HG03103 (cell line): ENCODE data around the gene PACSIN1.

Experiments
- ATAC-seq: cut with Tn5 transposase; IDR thresholded peaks from one replicate; pipeline ENCODE4 v1.9.1; 2021; ENCODE audit warnings: low read depth; ENCODE audit not compliant: unreplicated experiment

Gene PACSIN1

DNA sequence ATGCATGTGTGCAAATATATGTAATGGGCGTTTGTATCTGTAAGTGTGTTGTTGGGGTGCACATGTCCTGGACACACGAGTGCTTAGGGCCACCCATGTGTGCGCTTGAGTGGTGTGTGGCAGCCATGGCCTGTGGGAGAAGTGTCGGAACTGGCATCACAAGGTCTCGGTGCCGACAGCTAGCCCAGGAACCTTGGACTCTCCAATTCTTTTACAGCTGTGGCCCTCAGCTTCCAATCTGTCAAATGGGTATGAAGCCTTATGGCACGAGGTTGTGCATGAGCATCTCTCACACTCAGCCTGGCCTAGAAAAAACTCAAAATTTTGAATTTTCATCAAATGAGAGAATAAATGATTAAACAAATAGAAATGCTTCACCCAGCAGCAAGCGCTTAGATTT, 48.2 kb downstream of the PACSIN1 start:
- ATAC-seq = no peak

DNA sequence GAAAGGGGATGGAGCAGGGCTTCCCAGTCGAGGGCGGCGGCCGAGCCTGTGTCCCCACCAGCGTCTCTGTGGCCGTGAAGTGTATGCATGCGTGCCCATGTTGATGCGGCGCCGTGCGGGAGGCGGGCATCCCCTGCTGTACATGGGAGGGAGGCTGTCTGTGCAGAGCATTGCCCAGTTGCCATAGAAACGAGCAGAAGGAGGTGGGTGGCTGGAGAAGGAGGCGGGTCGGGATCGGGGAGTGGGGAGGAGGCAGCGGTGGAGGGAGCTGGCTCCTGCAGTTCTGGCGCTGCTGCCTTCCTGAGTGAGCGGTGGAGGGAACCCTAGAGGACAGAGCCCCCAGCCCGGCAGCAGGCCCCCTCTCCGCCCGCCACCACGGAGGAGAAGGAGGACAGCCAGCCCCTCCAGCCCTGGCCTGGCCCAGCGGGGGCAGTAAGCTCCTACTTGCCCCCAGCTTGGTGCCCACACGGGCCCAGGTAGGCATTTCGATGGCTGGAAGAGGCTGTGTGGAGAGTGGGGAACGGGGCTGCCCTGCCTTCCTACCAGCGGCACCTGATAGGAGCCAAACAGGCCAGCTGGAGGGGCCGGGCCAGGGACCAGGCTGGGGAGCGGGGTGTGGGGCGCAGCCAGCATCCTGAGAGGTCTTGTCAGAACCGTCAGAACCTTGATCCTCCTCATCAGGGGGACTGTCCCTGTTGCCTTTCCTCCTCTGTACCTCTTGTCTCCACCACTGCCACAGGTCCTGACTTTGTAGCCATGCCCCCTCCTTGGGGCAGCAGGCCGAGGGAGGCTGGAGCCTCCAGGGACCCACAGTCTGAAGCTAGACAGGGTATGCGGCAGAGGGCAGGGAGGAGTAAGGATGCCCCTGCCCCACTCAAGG, 49.0 kb downstream of the PACSIN1 start:
- no peak for ATAC-seq

DNA sequence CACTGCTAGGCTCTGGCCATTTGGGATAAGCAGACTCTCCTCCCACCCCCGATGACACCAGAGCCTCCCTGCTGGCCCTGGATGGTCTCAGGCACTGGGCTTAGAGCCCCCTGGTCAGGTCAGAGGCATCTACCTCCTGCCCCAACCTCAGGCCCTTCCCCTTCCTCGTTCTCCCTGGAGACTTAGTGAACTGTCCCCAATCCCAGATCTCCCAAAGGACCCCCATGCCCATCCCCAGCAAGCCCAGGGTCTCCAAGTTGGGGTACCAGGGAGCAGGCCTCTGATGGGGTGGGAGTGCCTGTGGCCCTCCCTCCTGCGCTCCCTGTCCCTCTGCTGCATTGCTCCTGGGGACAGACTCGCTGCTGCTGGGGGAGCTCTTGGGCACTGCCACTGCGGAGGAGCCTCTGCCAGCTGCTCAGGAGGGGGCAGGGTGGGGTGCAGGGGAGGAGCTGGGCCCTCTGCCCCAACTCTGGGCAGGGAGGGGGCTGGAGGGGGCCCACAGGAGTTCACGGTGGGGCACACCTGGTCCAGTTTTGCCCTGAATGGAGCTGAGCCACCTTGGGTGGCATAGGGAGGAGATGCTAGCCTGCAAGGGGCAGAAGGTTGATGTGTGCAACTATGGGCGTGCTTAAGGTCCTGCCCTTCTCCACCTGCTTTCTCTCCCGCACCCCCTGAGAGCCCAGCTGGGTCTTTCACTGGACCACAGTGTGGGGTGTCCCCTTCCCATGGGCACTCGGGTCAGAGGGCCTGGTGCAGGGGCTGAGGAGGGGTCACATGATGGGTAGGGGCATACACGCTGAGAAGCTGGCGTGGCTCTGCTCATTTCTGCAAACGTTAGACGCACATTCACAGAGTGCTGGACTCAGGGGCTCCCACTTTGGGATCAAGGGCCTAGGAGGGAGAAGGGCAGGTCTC, 49.9 kb downstream of the PACSIN1 start:
- no peak for ATAC-seq

DNA sequence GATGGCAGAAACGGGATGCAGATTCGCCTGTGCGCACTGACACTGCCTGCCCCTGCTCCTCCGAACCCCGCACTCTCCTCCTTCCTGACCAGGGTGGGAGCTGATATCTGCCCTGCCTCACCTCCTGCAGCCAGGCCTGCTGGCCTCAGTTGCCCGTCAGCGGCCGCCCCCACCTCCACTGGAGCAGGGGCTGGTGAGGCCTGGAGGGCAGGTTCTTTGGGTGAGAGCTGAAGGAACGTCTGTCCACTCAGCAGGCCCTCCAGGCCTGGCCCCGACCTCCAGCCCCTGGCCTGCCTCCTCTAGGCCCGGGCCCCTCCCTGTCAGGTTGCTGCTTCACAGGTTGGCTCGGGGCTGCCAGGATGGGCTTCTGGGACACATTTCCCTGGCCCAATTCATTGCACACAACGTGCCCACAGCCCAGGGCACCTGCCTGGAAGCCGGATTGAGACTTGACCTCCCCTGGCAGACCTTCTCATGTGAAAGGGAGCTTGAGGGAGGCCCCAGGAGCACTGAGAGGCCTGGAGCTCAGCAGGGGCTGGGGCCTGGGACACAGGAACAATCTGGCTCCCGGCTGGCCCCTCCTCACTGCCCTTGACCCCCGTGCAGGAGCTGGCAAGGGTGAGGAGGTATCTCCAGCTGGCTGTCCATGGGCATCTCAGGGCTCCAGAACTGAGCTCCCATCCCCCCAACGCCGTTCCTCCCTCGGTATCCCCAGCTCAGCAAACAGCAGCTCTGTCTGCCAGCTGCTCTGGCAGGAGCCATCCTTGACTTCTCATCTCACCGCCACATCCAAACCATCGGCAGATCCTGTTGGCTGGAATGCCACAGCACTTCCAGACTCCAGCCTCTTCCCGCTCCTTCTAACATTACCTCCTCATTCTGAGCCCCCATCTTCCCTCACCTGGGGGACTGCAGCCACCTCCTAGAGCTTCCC, 50.8 kb downstream of the PACSIN1 start:
- ATAC-seq = no peak

DNA sequence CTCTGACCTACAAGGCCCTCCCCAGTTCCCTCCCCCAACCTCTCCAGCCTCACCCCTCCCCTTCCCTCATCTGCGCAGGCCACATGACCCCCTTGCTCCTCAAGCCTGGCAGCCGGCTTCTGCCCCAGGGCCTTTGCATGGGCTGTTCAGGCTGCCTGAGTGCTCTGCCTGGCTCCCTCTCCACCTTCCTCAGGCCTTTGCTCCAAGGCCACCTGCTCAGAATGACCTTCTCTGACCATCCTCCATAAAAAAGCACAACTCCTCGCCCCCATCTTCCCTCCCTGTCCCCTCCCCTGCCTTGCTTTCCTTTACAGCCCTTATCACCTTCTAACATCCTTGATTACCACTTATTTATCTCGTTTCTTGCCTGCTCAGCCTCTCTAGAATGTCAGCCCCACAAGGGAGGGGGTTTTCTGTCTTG, 51.6 kb downstream of the PACSIN1 start:
- ATAC-seq = no peak

DNA sequence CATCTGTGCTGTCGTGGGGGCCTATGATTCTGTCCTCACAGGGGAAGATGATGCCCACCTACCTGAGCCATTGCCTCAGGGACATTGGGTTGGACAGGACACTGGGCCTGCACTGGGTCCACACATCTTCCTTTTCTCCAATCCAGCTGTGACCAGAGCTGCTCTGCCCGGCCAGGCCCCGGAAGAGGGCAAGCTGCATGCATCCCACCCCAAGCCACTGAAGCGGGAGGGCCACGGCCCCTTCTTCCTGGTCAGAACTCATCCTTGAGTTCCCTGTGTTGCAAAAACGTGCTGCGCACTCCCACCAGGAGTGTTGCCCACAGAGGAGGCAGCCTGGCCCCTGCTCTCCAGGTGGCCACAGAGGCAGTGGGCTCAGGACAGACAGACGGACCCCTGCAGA, 52.1 kb downstream of the PACSIN1 start:
- ATAC-seq = no peak

DNA sequence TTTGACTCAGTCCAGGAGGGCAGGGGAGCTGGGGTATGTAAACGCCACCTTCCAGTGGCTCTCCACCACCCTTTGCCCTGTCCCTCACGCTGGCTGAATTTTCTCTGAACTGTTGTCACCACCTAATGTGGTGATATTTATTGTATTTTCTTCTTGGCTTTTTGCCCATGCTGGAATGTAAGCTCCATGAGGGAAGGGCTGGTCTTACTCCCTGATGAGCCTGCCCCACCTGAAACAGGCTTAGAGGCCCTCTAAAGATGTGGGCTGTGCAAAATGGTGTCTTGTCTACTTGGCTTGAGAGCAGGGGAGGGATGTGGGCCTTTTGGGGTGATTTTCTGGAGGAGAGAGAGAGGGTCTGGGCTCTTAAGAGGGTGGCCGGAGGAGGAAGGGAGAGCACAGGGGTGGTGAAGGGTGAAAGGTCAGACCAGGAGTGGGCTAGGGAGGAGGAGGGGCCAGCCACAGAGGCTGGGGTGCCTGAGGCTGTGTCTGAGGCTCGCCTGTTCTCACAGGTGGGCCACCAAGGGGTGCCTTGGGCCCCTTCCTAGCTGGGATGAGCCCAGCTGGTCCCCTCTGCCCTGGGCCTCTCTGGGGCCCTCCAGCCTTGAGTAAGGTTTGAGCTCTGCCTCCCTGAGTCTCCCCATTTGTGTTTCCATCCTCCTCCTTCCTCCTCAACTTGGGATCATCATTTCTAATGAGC, 52.9 kb downstream of the PACSIN1 start:
- ATAC-seq = no peak

DNA sequence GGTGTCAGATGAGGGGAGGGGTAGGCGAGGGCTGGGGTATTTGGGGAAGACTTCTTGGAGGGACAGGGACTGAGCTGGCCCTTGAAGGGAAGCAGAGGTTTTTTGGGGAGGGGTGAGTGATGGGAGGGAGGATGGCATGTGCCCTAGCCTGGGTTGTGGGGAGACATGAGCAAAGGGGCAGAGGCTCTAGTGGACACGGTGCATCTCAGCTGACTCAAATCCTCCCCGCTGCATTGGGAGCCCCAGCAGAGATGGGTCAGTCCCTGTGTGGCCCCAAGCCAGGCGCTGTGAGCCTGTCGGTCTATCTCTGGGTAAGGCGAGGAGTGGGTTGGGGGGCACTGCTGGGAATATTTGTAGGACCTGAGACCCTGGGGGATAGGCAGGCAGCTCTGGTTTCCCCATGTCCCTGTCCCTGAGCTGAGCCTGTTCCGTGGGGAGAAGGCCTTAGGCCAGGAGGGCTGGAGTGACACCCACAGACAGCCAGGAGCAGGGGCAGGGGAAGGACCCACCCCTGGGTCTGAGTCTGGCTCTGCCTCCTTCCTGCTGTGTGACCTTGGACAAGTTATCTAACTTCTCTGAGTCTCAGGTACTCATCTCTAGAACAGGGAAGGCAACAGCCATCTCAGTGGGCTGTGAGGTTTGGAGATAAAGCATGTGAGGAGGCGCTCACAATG, 54.2 kb downstream of the PACSIN1 start:
- no peak for ATAC-seq

DNA sequence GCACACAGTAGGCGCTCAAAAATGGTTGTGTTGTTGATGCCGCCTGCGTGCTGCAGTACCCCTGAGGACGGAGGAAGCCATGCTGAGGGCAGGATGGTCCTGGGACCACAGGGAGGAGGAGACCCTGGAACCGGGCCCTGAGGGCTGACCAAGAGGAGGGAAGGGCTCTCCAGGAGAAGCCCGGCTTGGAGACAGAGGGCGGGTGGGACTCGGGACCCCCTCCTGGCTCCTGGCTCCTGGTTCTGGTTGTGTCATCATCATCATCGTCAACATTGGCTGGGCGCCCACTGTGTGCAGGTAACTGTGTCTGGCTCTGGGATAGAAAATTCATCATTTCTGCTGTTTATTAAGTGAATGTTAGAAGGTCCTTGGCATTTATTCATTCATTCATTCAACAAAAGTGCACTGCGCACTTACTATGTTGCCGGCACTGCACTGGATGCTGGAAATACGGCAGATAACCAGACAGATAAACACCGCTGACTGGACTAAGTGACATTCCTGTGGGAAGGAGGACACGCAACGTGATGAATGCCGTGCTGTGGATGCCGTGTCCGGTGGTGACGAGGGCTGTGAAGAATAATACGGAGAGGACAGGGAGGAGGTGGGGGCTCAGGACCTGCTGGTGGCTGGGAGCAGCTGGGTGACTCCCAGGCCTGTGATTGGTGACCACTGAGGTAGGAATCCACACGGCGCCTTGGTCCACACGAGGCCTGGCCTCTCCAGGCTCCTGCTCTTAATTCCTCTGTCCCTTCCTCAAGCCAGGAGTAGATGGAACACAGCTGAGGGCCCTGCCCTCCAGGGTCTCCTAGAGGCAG, 55.0 kb downstream of the PACSIN1 start:
- no peak for ATAC-seq

DNA sequence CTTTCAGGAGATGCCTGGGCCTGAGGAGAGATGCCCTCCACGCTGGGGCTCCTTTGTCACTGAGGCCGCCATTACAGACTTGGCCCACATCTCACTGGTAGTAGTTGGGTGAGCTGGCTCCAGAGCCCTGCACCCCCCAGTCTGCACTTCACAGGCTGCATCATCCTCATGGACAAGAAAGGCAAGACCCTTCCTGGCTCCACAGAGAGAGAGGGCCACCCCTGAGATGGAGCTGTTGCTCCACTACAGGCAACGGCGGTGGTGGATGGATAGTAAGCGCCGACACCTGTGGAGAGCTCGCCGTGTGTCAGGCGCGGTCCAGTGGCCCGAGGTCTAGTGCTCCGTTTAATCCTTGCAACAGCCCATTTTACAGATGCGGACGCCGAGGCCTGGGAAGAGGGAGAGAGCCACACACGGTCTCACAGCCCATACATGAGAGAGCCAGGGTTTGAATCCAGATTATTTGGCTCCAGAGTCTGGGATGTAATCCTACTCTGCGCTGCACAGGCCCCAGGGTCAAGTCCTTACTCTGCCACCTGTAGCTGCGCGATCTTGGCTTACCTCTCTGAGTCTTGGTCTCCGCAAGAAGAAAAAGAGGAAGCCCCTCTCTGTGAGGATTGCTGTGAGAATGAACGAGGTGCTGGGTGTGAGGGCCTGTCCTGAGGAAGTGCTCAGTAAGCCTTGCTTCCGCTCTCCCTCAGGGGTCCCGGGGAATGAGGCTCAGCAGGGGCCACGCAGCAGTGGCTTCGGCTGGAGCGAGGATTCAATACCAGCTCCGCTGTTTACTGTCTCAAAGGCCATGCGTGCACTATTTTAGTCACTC, 55.8 kb downstream of the PACSIN1 start:
- no peak for ATAC-seq

DNA sequence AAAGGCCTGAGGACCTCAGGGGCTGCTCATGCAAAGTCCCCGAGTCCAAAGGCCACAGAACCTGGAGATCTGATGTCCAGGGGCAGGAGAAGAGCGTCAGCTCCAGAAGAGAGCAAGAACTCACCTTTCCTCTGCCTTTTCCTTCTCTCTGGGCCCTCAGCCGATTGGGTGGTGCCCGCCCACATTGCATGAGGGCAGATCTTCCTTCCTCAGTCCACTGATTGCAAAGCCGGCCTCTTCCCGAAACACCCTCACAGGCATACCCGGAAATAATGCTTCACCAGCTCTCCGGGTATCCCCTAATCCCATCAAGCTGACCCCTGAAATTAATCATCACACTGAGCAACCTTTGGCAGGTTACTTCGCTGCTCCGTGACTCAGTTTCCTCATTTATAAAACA, 56.9 kb downstream of the PACSIN1 start:
- ATAC-seq = no peak

DNA sequence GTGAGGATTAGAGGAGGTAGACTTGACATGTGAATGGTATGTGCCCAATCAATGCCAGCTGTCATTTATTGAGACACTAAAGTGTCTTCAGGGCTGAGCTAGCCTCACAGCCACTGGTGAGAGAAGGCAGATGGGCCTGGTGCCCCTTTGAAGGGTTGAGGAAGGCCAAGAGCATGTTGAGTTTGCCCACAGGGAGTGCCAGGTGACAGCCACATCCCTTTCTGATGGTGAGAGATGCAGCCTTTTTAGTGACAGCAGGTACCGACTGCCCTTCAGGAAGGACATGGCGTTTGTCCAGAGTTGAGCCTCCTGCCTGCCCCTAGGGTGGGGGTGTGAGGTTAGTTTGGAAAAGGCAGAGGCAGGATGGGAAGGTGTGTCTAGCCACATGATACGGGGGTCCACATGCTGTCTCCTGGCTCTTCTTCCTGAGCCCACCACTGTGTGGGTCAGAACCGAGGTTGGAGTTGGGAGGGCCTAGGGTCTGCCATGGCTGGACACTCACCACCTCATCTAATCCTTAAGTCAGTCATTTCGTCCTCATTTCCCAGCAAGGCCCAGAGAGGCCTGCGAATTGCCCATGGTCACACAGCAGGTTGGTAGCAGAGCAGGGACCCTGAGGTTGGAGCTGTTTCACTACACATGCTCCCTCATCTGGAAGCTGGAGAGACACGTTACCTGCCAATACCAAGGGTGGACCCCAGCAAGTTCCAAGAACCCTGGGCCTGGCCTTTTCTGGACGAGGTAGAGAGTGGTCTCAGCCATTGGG, 57.7 kb downstream of the PACSIN1 start:
- no peak for ATAC-seq

DNA sequence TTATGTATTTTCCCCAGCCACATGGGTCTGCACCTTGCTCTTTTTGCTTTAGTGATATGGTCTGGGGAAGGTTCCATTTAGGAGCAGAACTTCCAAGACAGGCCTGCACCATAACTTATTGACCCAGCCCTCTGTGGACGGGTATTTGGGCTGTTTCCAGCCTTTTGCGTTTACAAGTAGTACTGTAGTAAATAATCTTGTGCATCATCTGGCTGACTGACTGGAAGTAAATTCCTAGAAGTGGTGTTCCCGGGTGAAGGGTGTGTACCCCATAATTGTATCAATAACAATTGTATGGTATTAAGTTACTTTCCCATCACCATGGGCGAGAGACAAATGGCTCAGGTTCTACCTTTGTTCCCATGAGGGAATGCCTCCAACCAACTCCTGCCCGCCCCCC, 58.6 kb downstream of the PACSIN1 start:
- no peak for ATAC-seq

DNA sequence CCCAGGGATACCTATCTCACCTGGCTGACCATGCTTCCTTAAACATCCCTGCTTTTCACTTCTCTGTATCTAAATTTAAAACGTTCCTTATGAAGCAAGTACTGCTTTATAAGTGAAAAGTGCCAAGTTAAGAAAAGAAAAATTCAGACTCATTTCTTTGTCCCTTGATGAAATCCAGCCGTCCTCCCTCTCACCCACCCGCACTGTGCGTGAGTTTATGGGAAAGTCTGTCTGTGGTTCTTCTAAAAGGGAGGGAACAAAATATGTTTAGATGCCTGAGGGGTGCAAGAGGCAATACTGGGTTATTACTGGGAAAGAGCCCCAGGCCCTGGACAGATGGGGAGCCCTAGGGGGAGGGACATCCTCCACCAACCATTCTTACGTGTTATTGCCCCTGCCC, 59.1 kb downstream of the PACSIN1 start:
- ATAC-seq = no peak

DNA sequence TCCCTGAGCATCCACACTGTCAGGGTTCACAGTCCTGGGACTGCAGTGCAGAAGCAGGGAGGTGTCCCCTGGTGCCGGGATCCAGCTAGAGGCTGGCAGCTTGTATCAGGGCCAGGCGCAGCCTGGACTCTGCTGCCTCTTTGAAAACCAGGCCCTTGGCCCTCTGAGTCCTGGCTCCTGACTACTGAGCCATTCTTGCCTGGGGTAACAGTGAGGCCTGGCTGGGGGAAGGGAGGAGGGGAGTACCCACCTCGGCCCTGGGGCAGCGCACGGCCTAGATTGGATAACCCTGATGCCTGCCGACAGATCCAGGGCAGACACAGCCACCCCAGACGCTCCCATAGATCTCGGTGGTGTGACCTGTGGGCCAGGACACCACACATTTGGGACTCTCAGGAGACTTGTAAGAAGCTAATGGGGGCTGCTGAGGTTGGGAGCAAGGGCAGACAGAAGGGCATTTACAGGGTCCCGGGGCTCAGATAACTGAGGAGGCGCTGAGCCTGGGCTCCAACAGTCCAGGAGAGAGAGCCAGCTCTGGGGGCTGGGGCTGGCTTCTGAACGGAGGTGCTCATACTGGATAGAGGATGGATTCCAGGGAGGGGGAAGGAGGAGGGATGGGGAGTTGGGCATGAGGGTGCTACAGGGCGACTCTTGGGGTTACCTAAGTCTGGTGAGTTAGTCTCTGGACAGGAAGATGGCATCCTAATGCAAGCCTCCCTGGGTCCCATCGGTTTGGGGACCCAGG, 59.7 kb downstream of the PACSIN1 start:
- no peak for ATAC-seq

DNA sequence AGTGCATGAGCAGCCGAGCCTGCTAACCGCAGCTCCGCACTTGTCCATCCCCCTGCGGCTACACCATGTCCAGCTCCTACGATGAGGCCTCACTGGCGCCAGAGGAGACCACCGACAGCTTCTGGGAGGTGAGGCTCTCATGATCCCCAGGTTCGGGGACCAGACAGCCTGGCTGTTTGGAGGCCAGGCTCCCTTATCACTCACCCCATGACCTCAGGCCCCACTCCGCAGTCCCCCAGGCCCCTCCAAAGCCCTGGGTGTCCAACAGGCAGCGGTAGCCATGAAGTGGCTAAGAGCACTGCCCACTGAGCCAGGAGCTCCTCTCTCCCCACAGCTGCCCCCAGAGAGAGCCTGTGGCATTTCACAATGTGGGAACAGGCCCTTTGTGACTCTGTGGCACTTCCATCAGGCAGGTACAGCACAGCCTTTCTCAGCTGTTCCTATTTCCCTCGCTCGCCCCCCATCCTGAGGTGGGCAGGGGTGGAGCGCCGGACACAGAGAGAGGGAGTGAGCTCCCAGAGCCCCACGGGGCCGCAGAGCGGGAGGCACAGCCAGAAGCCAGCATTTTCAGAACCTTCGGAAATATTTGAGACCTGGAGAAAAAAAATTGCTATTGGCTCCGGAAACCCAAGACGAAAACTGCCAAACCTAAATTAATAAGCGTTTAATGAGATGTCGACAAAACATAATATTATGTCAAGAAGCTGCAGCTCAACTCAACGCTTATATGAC, 60.5 kb downstream of the PACSIN1 start:
- no peak for ATAC-seq
